Prostate gland (tissue), 2 donors: ENCODE measurements around the gene UBR4. TPM values are rescaled to one million over a fixed set of nuclear protein-coding genes. Genes with fewer than 3 reads are reported as not detected.
"Not testable (repeated sequence)": the region's sequence is repeated elsewhere in the genome, so short reads cannot be mapped to it uniquely, and the experiment has no call there.

Experiments
- DNase-seq: peaks from one replicate; pipeline ENCODE4 v3.0.0-alpha.2; 2019; ENCODE audit warnings: low spot score
- H3K27ac ChIP-seq, 2 donors: fragments of 200-600 bp; sonication (generic); 2 replicates each; pipeline ENCODE4 v1.5.1; 2017 to 2019
- H3K27me3 ChIP-seq: fragments of 200-600 bp; sonication (generic); replicated peaks from 2 replicates; pipeline ENCODE4 v1.5.1; 2019; ENCODE audit not compliant: insufficient read depth
- H3K36me3 ChIP-seq, 2 donors: fragments of 200-600 bp; sonication (generic); 1 replicate in 1 of 2; 2 replicates in 1 of 2; pipeline versions ENCODE4 v1.5.1 to v1.8.1; 2017 to 2019
- H3K4me1 ChIP-seq: fragments of 200-600 bp; sonication (generic); replicated peaks from 2 replicates; pipeline ENCODE4 v1.5.1; 2019
- H3K4me3 ChIP-seq, 2 donors: fragments of 200-600 bp; sonication (generic); 2 replicates each; pipeline ENCODE4 v1.5.1; 2017 to 2019
- H3K9me3 ChIP-seq: fragments of 200-600 bp; sonication (generic); 2 replicates; pipeline ENCODE4 v1.5.1; 2017
- CTCF ChIP-seq, 4 experiments: fragments of 200-600 bp in 2 of 4; fragments of 450-650 bp in 2 of 4; sonication (generic) in 2 of 4; IDR thresholded peaks; 1 replicate in 3 of 4; 2 replicates in 1 of 4; pipeline ENCODE4 v1.5.1; 2016 to 2019; ENCODE audit warnings: antibody characterized with exemption in 4 of 4, mild to moderate bottlenecking in 2 of 4, moderate library complexity in 2 of 4
- POLR2A ChIP-seq: fragments of 450-650 bp; IDR thresholded peaks from one replicate; pipeline ENCODE4 v1.6.1; 2016; ENCODE audit warnings: antibody characterized with exemption, mild to moderate bottlenecking
- POLR2AphosphoS5 ChIP-seq: sonication (generic); formaldehyde crosslinking; IDR thresholded peaks from one replicate; pipeline ENCODE4 v1.6.1; 2017; ENCODE audit warnings: antibody characterized with exemption
- WGBS: methylation state at CpG from one replicate; pipeline ENCODE4 v1.1.5; 2018; 5-methylcytosine and 5-hydroxymethylcytosine counted together
- intact Hi-C: fragments of 100-400 bp; cut with DNase I; formaldehyde crosslinking; loops from one replicate; pipeline ENCODE4 v1.14.2; 2022
- total RNA-seq, 2 donors: library from RNA; depleted of rRNA; stranded (reverse); fragments of >200 nt; gene quantifications; one replicate each; pipeline ENCODE4 v1.1.0, GENCODE V29; 2016

UBR4 gene
- total RNA-seq, 2 donors from 2014 or later: 93.5 to 311 TPM

DNA sequence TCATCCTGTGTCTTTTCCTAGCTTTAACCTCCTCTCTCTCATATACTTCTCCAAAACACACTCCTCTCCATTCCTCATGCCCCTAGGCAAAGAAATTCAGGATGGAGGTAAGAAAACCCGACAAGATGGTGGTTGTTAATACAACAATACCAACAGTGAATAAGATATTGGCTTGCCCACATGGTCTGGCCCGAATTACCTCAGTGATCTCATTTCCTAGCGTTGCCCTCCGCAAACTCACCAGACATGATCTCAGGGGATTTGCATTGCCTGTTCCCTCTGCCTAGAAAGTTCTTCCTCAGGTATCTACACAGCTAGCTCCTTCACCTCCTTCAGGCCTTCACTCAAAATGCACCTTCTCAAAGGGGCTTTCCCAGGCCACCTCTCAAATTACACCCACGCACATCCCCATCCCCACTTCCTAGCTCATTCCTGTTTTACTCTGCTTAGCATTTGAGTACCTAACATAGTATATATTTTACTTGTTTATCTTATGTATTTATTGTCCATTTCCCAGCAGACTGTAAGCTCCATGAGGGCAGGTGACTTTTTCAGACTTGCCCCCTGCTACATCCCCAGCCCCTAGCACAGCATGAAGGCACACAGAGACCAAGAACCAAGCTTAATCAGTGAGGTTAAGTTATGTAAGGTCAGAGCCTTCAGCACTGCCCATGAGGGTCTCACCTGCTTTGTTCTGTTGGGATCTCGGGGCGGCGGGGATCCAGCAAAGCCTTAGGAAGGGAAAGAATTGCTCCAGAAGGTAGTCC lies 10.2 kb upstream of the UBR4 start:
- Histone ChIP-seq H3K27me3 (no peaks in the 10 kb centered on the region), H3K36me3 (peaks cover 0 to 3% of the 10 kb centered on the region in 2 donors), H3K4me3 (no peak overlapping the region), H3K9me3 (no peaks in the 10 kb centered on the region), H3K27ac (no peak overlapping the region), H3K4me1 (no peaks in the 10 kb centered on the region)
- 92% methylated on average over 8 of the region's 8 CpGs for WGBS
- DNase-seq: no peak
- TF ChIP-seq POLR2AphosphoS5 (no peak), CTCF (IDR thresholded peaks at IDR 0.05) (no peak), POLR2A (no peak)
- intact Hi-C loops: no loop called here

DNA sequence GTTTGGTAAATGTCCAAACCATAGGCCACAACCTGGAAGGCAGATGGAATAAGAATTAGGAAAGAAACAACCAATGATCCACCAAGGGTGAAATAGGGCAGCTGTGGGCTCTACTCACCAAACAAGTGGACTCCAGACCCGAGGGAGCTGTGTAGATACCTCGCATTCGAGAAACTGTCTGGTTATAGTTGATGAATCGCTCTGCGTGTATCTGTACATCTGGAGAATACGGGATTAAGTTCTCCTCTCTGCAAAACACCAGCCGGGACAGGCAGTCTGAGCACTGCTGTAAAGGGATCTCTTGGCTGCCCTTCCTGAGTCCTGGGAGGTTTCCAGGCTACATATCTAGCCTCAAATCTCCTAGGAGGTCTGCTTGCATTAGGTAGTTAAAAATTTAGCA lies 9.4 kb upstream of the UBR4 start:
- intact Hi-C loops: no loop called here
- DNase-seq: no peak
- no peaks in the 10 kb centered on the region for H3K4me1 ChIP-seq
- H3K9me3 ChIP-seq: no peaks in the 10 kb centered on the region
- peaks cover 0 to 3% of the 10 kb centered on the region in 2 donors for H3K36me3 ChIP-seq
- 50% methylated on average over 7 of the region's 7 CpGs for WGBS
- H3K27me3 ChIP-seq: no peaks in the 10 kb centered on the region
- H3K27ac ChIP-seq: peak overlapping the region in 1 of 2 donors; percentile 3
- H3K4me3 ChIP-seq: no peak overlapping the region
- no peak for TF ChIP-seq CTCF (IDR thresholded peaks at IDR 0.05)
- TF ChIP-seq POLR2A: no peak
- TF ChIP-seq POLR2AphosphoS5: no peak

GRCh38 chr1:19216585-19216984 lies 6.5 kb upstream of the UBR4 start:
- H3K36me3 ChIP-seq, H3K9me3 ChIP-seq, H3K27ac ChIP-seq, intact Hi-C loops, H3K27me3 ChIP-seq, H3K4me1 ChIP-seq, H3K4me3 ChIP-seq, DNase-seq: not testable (repeated sequence)
- 96% methylated on average over 4 of the region's 4 CpGs for whole genome bisulfite sequencing

DNA sequence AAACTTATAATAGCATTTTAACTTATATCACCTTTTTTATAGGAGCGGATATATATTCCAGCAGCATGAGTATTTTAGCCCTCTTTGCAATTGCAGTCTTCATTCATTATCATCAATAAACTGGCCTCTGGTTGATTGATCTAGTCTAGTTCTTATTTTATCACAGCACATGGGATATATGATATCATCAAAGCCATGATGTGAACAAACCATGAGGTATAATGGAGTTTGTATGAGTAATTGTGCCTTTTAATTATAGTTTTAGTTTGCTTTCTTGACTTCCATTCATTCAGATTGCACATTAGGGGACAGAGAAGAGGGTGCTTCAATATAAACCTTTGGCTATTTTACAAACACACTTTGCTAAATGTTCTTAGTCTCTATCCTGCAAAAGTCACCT lies 3.5 kb upstream of the UBR4 start:
- peaks cover 10% of the 10 kb centered on the region for H3K4me1 ChIP-seq
- TF ChIP-seq POLR2AphosphoS5: no peak
- no peak for TF ChIP-seq CTCF (IDR thresholded peaks at IDR 0.05)
- H3K9me3 ChIP-seq: no peaks in the 10 kb centered on the region
- intact Hi-C loops: no loop called here
- no peak overlapping the region for H3K27ac ChIP-seq
- 97% methylated on average over 1 of the region's 1 CpG for WGBS
- no peaks in the 10 kb centered on the region for H3K36me3 ChIP-seq
- no peak for DNase-seq
- H3K4me3 ChIP-seq: no peak overlapping the region
- H3K27me3 ChIP-seq: no peaks in the 10 kb centered on the region

DNA sequence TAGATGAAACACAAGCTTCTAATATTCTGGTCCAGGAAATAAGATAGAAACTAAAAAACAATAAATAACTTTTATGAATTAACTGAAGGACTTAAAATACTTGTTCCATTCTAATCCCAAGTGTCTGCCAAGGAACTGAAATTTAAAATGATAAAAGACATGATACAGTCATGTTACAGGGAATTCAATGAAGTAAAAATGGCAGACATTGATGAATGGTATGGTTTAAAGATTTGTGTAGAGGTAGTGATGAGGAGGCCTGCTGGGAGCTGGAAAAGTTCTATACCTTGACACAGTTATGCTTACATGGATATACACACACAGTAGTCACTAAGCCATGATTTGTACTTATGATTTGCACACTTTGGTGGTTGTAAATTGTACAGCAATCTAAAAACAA lies 2.1 kb upstream of the UBR4 start:
- Histone ChIP-seq H3K36me3 (no peaks in the 10 kb centered on the region), H3K27ac (no peak overlapping the region), H3K27me3 (no peaks in the 10 kb centered on the region), H3K4me1 (peaks cover 10% of the 10 kb centered on the region), H3K4me3 (no peak overlapping the region), H3K9me3 (no peaks in the 10 kb centered on the region)
- no peak for DNase-seq
- TF ChIP-seq POLR2AphosphoS5 (no peak), CTCF (IDR thresholded peaks at IDR 0.05) (no peak), POLR2A (no peak)
- intact Hi-C loops: no loop called here
